ENCODE measurements around the gene NUDT15.

DNA sequence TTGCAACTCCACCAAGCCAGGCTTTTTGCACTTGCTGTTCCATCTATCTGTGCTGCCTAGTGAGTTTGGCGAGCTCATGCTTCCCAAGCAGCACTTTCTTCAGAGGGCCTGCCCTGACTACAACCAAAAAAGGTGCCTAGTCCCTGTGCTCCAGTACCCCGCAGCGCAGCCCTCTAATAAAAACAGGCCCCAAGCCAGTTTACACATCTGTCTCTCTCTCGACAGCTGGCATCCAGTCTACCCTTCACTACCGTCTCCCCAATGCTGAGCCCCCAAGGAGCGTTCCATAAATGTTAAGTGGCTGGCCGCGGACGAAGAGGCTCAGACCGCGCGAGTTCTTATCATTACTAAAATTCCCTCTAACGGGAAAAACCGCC is 56.9 kb downstream of the NUDT15 start:
- TF ChIP-seq CTCF (IDR thresholded peaks at IDR 0.05), result no peak
- no peak for TF ChIP-seq POLR2A (IDR thresholded peaks at IDR 0.05)

All from uterus (tissue), 2 donors.